Body of pancreas (tissue), 4 donors: Measurements from ENCODE around the gene RAB11FIP4.

ENCODE experiments used
- CTCF ChIP-seq, 7 experiments: fragments of 450-650 bp in 4 of 7; fragments of 200-600 bp in 3 of 7; sonication (generic) in 3 of 7; IDR thresholded peaks; one replicate each; pipeline ENCODE4 v1.5.1; 2016 to 2019; ENCODE audit warnings: antibody characterized with exemption in 7 of 7
- POLR2A ChIP-seq, 3 donors: fragments of 450-650 bp; IDR thresholded peaks; one replicate each; pipeline ENCODE4 v1.6.1; 2016; ENCODE audit warnings: antibody characterized with exemption in 3 of 3, mild to moderate bottlenecking in 2 of 3

DNA sequence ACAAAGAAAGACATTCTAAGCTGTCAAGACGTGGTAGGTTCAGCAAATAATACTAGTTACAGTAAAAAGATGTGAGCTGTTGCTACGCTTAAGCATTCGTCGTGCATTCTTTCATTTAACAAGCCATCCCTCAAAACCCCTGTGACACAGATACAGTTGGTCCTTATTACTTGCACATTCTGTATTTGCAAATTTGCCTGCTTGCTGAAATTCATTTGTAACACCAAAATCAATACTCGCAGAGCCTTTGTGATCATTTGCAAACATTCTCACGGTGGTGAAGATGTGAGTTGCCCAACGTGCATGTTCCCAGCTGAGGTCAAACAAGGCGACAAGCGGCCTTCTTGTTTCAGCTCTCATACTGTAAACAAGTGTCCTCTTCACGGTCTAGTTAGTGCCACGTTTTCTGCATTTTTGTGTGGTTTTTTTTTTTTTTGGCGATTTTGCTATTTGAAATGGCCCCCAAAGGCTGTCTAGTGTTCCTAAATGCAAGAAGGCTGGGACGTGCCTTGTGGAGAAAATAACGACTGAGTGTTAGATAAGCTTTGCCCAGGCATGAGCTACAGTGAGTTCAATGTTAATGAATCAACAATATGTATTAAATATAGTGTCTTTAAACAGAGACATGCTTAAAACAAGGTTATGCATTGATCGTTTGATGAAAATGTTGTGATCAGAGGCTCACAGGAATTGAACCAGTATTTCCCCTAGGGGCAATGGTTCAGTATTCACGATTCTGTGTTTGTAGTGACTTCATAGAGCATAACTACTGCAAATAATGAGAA is 84.1 kb downstream of the RAB11FIP4 start:
- TF ChIP-seq CTCF (IDR thresholded peaks at IDR 0.05) (no peak), POLR2A (IDR thresholded peaks at IDR 0.05) (no peak)
